GM19468 (cell line): ENCODE data around the gene MEX3A.
"Not testable (repeated sequence)": the region's sequence is repeated elsewhere in the genome, so short reads cannot be mapped to it uniquely, and the experiment has no call there.

Experiments
- ATAC-seq: cut with Tn5 transposase; IDR thresholded peaks from one replicate; pipeline ENCODE4 v1.9.1; 2021; ENCODE audit warnings: mild to moderate bottlenecking, moderate library complexity, moderate number of reproducible peaks; ENCODE audit not compliant: unreplicated experiment; ENCODE audit errors: extremely low read depth

Gene MEX3A

DNA sequence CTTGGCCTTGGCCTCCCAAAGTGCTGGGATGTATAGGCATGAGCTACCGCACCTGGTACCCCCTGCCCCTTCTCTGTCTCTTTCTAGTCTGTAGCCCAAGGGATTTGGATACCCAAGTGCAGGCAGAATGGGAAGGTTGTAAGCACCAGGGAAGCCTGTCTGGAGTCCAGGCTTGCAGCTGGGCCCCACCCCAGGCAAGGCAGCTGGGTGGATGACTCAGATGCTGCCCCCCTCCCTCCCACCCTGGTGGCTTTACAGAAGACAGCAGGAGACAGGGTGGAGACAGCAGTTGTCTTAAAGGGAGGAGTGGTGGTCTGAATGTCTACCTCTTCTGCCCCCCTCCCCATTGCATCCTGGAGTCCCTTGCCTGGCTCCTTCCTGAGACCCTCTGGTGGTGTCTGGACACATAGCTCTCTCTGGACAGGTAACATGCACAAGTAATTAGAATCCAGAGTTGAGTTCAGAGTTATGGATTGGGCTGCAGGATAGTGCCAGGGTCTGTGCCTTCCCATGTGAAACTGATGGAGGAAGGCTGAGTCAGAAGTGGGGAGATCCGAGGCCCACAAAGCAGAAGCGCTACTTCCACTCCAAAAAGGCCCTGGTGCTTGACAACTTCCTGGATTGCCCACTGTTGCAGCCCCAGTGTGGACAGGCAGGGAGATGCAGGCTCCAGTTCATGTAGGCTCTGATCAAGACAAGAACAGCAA is 37.4 kb upstream of the MEX3A start:
- no peak for ATAC-seq

DNA sequence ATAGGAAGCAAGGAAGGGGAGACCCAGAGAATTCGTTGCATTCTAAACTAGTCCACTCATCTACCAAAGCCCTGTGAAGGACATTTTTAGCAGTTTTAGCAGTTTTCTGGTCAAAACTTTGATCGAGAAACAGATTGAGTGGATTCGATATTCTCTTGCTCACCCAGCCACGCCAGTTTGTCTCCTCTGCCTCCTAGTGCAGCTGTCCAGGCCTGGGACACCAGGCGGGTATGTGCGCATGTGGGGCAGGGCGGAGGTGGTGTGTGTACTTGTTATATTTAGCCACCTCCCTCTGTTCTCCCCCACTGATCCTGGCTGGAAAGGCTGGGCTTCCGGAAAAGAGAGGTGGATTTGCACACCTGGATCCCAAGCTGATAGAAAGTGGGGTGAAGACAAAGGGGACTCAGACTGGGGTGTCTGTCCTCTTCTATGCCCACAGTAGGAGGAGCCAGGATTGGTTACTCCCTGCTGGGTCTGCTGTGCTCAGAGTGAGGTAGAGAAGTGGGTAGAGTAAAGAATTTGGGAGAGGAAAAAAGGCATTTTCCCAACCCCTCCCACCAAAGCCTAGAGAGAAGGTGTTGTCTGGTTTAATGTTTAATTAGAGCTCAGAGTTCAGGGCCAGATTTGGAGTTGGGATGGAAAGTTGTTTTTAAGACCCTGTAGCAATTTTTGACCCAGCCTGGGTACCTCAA is 36.1 kb upstream of the MEX3A start:
- no peak for ATAC-seq

DNA sequence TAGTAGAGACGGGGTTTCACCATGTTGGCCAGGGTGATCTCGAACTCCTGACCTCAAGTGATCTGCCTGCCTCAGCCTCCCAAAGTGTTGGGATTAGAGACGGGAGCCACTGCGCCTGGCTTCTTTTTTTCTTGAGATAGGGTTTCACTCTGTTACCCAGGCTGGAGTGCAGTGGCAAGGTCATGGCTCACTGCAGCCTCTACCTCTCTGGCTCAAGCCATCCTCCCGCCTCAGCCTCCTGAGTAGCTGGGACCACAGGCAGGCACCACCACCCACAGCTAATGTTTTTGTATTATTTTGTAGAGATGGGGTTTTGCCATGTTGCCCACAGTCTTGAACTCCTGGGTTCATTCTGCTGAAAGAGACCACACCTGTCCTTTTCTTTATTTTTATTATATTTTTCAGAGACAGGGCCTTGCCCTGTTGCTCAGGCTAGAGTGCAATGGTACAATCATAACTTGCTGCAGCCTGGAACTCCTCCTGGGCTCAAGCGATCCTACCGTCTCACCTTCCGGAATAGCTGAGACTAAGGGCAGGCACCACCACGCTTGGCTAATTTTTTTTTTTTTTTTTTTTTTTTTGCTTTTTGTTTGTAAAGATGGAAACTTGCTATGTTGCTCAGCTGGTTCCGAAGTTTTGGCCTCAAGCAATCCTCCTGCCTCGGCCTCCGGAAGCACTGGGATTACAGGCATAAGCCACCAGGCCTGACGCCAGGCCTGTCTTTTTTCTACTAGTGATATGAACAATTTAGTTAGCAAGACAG is 35.3 kb upstream of the MEX3A start:
- no peak for ATAC-seq

DNA sequence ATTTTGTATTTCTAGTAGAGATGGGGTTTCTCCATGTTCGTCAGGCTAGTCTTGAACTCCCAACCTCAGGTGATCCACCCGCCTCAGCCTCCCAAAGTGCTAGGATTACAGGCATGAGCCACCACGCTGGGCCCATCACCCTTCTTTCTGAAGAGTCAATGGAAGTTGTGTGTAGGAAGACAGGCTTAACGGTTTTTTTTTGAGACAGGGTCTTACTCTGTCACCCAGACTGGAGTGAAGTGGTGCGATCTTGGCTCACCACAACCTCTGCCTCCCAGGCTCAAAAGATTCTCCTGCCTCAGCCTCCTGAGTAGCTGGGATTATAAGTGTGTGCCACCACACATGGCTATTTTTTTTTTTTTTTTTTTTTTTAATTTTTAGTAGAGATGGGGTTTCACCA is 34.5 kb upstream of the MEX3A start:
- not testable (repeated sequence) for ATAC-seq

DNA sequence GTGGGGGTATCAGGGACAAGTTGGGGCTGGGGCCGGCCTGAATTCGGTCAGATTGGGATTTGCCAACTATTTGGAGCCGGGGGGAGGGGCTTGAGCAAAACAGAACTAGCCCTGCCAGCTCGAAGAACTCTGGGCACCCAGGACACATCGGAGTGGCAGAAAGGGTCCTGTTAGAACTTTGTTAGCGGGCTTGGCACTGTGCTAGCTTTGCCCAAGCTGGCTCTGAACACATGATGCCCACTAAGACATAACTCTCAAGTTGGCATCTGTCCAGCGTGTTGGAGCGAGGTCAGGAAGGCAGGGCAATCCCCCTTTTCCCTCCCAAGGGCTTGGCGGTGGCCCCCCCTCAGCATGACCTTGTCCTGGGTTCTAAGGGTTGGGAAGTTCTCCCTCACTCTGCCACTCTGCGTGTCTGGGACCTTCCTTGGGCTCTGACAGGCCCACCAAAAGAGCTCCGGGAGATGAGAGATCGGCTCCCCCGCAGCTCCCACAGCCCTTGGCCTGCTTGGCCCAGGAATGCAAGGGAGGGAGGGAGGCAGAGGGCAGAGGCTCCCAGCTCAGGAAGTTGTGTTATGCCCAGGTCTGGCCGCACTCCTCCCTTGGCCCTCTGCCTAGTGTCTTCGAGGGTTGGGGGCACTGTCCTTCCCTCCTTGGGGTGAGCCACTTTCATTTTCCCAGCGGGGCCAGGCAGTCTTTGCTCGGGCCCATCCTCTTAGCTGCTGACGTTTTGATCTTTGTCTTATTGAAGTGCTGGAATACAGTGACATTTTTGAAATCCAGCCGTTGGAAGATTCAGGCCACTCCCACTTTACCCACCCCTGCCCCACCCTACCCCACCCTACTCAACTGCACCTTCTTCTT is 33.5 kb upstream of the MEX3A start:
- ATAC-seq, result no peak

DNA sequence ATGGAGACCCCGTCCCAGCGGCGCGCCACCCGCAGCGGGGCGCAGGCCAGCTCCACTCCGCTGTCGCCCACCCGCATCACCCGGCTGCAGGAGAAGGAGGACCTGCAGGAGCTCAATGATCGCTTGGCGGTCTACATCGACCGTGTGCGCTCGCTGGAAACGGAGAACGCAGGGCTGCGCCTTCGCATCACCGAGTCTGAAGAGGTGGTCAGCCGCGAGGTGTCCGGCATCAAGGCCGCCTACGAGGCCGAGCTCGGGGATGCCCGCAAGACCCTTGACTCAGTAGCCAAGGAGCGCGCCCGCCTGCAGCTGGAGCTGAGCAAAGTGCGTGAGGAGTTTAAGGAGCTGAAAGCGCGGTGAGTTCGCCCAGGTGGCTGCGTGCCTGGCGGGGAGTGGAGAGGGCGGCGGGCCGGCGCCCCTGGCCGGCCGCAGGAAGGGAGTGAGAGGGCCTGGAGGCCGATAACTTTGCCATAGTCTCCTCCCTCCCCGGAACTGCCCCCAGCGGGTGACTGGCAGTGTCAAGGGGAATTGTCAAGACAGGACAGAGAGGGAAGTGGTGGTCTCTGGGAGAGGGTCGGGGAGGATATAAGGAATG is 32.8 kb upstream of the MEX3A start:
- ATAC-seq, result no peak

DNA sequence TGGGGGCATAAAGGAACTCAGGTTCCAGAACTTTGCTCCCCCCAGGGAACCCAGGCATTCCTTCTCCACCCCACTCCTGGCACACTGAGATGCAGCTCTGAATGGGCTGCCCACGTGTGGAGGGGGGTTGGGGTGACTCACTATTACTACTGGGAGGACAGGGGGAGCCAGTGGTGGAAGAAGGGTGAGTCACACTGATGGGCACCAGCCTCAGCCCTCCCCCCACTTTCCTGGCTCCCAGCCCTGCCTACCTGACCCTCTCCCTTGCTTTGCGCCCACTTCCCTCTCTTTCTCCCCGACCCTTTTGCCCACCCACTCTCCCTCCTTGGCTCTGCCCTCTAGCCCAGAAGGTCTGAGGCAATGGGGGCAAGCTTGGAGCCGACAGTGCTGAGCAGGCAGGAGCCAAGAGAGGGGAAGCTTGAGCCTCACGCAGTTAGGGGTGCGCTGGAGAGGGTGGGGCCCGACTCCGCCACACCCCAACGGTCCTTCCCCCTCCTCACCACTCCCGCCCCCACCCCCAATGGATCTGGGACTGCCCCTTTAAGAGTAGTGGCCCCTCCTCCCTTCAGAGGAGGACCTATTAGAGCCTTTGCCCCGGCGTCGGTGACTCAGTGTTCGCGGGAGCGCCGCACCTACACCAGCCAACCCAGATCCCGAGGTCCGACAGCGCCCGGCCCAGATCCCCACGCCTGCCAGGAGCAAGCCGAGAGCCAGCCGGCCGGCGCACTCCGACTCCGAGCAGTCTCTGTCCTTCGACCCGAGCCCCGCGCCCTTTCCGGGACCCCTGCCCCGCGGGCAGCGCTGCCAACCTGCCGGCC is 32.0 kb upstream of the MEX3A start, which contains the start of gene LMNA:
LMNA (plus strand) TSS at position 611 of the 818 bp plus-strand sequence. CDS start 208 bp downstream, outside the sequence.
- no peak for ATAC-seq

DNA sequence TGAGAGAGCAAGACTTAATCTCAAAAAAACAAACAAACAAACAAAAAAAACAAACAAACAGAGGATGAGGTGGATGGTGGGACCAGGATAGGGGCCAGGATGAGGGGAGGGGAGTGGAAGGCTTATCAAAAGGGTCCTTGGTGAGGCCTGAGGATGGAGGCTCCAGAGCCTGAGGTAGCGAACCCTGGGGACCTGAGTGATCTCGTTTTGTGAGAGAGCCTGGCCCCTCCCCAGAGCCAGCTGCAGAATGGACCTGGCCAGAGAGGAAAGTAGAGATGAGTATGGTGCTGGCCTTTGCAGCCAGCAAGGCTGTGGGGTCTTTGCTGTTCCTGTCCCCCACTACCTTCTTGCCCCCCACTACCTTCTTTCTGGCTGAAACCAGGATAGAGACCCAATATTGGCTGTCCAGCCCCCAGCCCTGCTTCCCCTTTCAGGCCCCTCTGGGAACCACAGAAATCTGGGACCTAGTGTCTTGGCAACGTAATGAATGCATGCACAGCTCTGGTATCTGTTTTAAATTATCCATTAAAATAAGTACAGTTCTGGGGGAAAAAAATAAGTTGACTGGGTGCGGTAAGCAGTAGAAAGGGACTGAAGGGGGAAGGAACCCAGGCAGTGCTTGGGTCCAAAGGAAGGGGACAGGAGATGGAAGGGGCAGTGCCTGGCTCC is 31.2 kb upstream of the MEX3A start:
- ATAC-seq, result no peak

DNA sequence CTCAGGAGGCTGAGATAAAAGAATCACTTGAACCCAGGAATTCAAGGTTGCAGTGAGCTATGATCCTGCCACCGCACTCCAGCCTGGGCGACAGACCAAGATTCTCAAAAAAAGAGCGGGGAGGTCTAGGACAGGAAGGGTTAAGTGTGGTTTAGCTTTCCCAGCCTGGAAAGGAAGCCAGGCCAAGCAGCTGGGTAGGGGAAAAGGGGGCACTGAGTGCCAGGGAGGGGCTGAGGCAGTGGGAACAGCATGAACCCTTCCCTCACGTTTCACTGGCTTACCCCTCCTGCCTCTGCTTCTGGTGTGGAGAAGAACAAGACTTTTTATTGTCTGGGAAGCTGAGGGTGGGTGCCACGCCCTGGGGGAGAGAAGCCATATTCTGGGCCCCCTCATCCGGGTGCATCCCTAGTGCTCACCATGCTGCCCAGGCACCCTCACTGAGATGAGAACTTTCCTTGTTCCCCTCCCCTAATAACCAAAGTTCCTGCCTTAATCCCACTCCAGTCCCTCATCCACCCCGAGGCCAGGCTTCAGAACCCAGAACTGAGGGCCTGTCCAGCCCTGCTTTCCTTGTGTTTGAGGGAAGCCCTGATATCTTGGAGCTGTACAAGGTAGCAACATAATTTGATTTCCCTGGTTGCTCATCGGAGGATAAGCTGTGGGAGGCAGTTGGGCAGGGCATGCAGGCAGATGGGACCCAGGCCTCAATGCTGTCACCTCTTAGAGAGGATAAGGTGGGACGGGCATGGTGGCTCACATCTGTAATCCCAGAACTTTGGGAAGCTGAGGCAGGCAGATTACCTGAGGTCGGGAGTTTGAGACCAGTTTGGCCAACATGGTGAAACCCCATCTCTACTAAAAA is 30.2 kb upstream of the MEX3A start:
- no peak for ATAC-seq

DNA sequence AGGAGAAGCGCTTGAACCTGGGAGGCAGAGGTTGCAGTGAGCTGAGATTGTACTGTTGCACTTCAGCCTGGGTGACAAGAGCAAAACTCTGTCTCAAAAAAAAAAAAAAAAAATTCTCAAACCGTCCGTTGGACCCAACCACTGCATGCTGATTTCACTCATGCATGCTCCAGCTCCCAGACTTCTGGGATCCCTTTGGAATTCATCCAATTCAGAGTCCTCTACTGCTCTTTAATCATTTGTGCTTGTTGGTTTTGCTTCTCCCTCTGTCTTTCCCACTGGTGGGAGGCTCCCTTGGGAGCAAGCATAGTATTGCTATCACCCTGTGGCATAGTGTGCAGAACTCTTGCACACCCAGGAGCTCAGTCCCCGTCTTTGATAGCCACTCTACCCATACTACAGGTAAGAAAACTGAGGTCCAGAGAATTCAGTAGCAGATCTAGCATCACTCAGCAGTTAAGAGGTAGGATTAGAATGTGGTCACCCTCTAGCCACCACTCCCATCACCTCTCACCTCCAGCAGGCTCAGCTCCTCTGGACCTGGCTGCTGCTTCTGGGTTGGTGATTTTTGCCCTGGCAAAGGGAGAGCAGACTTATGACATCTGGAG is 29.2 kb upstream of the MEX3A start:
- no peak for ATAC-seq

DNA sequence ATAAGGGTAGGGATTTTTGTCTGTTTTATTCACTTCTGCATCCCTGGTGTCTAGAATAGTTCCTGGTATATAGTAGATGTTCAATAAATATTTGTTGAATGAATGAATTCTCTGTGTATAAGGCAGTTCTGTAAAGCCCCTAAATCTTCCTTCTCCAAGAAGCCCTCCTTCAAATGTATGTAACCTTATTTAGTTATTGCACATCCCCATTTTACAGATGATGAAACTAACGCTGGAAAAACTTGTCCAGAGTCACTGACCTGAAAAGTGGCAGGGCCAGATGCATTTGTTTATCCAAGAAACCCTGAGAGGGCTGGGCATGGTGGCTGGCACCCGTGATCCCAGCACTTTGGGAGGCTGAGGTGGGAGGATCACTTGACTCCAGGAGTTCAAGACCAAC is 28.0 kb upstream of the MEX3A start:
- ATAC-seq, result no peak

DNA sequence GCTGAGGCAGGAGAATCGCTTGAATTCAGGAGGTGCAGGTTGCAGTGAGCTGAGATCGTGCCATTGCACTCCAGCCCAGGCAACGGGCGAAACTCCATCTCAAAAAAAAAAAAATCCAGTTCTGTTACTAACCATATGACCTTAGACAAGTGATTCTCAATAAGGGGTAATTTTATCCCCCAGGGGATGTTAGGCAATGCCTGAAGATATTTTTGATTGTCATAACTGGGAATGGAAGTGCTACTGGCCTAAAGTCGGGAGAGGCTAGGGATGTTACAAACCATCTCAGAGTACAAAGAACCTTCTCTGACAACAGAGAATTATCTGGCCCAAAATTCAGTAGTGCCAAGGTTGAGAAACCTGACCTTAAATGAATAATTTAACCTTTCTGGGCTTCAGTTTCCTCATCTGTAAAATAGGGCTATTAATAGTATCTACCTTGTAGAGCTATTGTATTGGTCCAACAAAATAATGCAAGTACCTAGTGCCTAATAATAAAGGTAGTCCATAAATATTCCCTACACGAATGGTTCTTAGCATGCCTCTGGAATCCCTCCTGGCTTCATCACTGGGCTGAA is 26.5 kb upstream of the MEX3A start:
- ATAC-seq, result no peak

DNA sequence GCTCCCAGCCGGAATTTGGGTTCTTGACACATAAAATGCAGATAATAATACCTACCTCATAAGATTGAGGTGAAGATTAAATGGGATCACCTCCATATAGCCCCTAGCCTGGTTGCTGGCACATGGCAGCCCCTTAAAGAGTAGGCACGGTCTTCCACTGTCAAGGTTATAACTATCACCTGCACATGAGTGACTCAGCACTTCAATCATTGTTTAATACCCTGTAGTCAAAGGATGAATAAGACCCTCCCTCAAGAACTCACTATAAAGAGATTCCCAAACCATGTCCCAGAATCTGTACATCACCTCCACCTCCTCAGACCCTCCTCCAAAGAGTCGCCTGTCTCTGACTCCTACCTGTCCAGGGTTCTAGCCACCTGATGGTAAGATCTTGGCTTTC is 25.8 kb upstream of the MEX3A start:
- ATAC-seq, result no peak

DNA sequence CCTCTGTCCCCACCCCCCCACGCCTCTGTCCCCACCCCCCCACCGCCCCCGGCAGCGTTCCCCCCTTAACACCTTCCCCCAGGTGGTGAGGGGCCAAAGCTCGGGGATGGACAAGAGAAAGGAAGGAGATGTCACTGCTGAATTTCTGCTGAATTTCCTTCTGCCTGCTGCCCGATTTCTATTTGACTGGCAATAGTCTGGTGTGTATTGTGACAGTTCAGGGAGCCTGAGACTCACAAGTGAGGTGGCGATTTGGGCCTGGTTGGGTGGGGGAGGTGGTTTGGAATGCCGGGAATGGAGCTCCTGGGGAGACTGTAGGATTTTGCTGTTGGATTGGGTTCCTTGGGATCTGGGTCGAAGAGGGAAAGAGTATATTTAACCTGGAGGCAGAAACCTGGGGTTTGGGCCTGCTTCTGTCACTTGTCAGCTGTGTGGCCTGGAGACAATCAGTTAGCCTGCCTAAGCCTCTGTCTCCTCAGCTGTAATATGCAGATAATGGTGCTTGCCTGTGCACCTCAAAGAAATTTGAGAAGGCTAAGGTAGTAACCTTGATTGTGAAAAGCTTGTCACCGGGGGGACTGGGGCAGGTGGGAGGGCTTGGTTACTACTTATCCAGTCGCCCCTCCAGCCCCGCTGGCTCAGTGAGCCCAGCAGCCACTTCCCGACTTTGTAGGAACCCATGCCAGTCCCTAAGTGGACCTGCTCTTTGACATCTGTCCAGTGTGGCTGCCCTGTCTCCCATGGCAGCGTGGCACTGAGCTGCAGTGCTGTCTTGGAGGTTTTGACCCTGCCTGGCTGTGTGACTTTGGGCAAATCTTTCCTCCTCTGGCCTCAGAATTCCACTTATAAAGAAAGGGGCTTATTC is 24.6 kb upstream of the MEX3A start:
- no peak for ATAC-seq

DNA sequence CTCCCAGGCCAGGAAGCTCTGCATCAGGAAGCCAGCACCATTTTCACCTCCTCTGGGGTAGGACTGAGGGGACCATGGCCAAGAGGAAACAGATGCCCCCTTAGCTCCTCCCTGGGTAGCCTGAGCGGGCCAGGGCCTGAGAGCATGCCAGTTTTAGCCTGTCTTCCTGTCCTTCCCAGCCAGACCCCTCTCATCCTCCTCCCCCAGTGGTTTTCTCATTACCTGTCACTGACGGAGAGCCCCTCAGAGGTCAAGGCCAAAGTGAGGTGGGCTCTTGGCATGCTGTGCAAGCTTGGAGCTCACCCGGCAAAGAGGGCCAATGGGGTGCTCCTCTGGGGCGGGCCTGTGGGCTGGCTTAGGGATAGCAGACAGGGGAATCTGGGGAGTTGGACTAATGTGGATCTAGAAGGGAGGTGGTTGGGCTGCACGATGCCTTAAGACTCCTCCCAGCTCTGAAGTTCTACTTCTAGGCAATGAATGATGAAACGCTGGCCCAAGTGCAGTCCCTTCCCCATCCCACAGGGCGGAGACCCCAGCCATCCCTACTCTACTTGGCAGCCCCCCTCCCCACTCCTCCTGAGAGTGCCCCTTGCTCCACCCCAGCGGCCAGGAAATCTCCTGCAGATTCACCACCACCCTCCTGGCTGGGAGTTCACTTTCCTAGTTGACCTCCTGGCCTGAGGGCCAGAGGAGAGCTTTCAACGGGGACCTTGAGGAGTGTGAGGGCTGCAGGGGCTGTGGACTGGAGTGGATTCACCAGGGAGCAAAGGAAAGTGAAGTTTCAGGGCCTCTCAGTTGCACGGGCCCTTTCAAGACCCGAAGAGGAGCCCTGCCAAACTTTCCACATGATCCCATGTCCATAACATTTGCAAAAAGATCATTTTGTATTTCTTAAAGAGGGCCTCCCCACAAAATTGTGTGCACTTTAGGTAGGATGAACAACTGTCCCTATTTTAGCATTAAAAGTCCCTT is 22.9 kb upstream of the MEX3A start:
- no peak for ATAC-seq
